Stimulated activated CD8-positive, alpha-beta memory T cell treated with anti-CD3 and anti-CD28 coated beads, Interleukin-15, amount 100 ng/mL, for 1 hour (primary cell): ENCODE results near the gene TMEM258.

Experiments used
- DNase-seq: peaks from one replicate; pipeline ENCODE4 v3.0.0-alpha.2; 2020; ENCODE audit warnings: low read depth

TMEM258 gene

DNA sequence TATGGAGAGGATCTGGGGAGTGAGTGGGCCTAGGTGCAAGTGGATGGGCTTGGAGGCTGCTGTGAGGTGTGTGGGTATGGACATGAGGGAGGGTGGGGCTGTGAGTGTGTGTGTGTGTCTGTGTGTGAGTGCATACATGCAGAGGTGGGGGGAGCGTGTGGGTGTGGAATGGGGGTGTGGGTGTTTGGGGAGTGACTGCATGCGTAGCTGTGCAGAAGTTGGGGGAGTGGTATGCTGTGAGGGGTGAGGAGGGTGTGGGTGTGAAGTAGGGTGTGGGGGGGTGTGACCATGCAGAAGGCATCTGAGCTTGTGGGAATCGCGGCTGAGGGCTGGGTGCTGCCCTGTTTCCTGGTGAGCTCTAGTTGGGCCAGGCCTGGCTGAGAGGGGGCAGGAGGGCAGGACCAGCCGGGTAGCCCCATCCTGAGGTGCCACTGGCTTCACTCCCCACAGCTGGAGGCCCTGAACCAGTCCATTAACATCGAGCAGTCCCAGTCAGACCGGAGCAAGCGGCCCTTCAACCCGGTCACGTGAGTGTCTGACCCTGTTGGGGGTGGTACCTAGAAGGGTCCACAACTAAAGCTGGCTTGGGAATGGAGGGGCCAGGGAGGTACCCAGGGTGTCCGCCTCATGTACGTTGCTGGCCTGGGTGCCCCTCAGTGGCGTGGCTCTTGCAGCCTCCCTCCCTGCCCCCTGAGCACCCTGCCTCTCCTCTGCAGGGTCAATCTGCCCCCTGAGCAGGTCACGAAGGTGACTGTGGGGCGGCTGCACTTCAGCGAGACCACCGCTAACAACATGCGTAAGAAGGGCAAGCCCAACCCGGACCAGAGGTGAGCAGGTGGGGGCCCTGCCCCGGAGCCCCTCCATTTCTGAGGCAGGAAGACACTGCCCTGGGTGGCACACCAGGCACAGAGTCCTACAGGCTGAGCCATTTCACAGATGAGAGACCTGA, 16.5 kb downstream of the TMEM258 start:
- no peak for DNase-seq

DNA sequence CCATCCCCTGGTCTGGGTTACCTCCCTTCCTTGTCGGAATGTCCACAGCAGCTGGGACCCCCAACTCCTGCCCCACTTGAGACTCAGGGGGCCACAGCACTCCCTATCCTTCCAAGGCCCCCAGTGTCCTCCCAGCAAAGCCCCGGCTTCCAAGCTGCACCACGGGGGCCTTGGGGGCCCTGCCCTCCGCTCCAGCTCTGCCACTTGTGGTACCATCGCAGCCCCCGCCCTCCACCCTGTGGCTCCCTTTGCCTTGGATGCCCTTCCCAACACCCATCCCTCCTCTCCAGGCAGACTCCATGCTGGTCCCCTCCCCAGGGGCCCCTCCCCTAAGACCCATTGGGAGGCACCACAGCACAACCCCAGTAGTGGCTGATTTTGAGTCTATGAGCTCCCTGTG, 17.3 kb downstream of the TMEM258 start:
- no peak for DNase-seq

GRCh38 chr11:61774411-61774810, 18.0 kb downstream of the TMEM258 start:
- DNase-seq, result no peak

GRCh38 chr11:61773809-61774208, 18.6 kb downstream of the TMEM258 start:
- no peak for DNase-seq

DNA sequence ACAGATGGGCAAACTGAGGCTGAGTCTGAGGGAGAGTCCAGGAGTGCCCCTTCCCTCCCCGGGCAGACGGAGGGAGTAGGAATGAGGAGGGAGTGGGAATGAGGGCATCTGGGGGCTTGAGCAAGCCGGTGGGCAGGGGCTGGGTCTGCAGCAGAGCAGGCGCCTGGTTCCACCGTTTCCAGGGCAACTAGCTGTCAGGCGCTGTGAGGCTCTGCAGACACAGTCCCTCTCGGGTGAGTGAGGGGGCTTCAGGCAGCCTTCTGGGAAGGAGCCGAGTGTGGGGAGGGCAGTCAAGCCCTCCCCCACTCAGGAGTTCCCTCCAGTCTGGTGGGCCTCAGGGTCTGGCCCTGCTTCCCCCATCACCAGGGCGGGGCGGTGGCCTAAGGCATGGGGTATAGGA, 19.0 kb downstream of the TMEM258 start:
- no peak for DNase-seq

- no peak for DNase-seq
These were observed 20.4 kb downstream of the TMEM258 start for GRCh38 chr11:61771985-61772455.

GRCh38 chr11:61771195-61771894, 21.1 kb downstream of the TMEM258 start:
- DNase-seq, result no peak

- DNase-seq, result no peak
These were observed 22.3 kb downstream of the TMEM258 start for GRCh38 chr11:61769946-61770683.

DNA sequence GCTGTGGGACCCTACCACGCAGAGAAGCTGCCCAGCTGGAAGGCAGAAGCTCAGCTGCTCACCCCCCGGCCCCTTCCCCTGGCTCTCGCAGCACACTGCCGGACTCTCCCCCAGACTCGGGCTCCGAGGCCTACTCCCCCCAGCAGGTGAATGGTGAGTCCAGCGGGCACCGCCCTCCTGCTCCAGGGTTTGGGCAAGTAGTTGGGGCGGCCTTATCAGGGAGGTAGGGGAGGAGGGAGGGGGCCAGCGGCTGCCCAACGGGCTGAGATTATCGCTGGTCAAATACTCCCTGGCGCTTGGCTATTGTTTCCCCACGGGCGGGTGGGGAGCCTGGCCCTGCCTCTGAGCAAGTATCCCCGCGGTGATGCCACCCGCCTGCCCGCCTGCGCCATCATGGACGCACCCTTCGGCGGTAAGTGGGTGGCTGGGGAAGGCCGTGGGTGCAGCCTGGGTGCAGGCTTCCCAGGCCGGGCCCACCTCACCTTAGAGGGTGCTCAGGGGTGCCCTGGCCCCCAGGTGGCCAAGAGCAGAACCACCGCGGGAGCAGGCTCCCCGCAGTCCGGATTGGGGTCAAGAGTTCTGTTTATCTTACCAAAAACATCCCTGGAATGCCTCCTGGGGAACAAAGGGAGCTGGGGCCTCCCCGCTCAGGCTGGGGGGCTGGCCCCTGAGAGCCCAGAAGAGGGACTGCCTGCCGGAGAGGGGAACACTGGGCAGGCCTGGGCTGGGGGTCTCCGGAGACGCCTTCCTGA, 23.1 kb downstream of the TMEM258 start:
- DNase-seq, result no peak

- DNase-seq, result no peak
These were observed 23.9 kb downstream of the TMEM258 start for GRCh38 chr11:61768376-61769076.

GRCh38 chr11:61766353-61766841, 26.0 kb downstream of the TMEM258 start:
- no peak for DNase-seq

GRCh38 chr11:61765550-61766253, 26.7 kb downstream of the TMEM258 start:
- DNase-seq, result no peak

DNA sequence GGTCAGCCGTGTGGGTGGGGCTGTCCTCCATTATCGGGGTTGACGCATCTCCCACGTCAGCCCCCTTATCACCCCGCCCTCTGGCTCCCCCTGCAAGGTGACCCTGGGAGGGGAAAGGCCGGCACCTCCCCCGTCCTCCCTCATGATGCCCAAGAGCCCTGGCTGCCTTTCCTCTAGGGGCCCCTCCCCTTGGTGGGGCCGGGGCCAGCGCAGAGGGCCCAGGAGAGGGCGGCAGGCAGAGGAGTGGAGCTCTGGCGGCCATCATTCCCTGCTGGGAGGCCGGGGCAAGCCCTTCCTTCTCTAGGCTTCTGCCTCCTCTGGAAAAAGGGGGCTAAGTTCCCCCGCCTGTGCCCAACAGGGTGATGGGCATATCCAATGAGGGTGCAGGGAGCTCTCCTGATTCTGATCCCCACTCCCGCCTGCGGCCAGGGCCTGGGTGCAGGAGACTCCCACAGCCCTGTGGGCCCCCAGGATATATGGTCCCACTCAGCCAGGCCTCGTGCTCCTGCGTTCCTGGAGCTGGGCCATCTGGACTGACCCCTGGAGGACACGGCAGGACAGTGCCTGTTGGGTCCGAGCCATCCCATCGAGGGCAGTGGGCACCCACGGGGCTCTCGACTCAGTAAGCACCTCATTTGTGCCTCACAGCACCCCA, 27.7 kb downstream of the TMEM258 start:
- no peak for DNase-seq

- no peak for DNase-seq
These were observed 28.3 kb downstream of the TMEM258 start for GRCh38 chr11:61763930-61764605.

DNA sequence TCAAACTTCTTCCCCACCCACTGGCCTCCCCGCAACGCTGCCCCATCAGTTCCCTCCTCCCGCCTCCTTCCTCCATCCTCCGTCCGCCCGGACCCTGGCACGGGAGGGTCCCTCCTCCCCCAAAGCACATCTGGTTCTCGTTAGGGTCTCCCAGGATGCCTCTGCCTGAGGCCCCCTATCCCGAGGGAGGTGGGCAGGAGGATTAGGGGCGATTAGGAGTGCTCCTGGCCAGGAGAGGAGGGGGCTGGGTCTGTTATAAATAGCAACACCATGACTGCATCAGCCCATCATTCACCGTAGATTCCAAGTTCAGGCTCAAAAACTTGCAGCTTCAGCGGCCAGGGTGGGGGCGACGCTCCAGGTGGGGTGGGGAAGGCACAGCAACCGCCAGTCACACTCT, 29.6 kb downstream of the TMEM258 start:
- DNase-seq, result no peak

DNA sequence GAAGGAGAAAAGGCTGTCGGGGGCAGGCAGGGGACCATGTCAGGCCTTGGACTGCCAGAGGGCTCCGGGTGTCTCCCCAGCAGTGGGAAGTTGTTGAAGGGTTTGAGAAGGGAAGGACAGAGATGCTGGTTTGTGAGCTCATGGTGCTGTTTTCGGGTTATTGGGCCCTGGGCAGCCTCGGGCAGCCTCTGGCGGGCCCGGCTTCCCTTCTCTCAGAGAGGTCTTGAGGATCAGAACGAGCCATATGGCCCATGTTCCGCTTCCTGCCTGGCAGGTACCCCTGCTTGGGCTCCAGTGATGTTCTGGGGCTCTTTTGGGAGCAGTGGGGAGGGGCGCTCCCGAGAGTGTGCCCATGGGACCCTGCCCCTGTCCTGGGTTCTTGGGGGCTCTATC, 30.2 kb downstream of the TMEM258 start:
- DNase-seq, result no peak

- no peak for DNase-seq
These were observed 30.8 kb downstream of the TMEM258 start for GRCh38 chr11:61761440-61762222.

DNA sequence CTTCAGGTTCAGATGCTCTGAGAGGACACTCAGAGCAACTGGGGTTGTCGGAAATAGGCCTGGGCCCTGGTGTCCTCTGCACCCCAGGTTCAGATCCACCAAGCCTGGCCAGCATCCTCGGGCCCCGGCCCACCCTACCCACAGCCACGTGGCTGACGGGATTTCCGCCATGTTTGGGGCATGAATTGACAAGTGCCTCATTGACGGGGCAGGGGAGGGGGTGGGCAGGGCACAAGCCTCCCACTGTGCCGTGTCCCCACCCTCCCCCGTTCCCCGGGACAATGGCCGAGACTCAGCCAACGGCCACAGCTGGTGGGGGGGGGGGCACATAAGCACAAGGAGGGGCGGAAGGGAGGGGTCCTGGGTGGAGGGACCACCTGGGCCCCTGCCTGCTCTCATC, 31.5 kb downstream of the TMEM258 start:
- no peak for DNase-seq
